NCI-H774 (cell line): Measurements from ENCODE around the gene TP53.

Experiments
- DNase-seq: peaks from one replicate; lab custom pipeline; 2025; lab: John Stamatoyannopoulos, UW

The TP53 gene

GRCh38 chr17:7706631-7707354 is 19.5 kb upstream of the TP53 start:
- DNase-seq, result no peak

- DNase-seq, result no peak
Measured at GRCh38 chr17:7705269-7706255, 18.3 kb upstream of the TP53 start.

GRCh38 chr17:7704601-7705268 is 17.4 kb upstream of the TP53 start, which contains the start of gene EFNB3:
EFNB3 (plus strand) TSS chr17:7705202; CDS start chr17:7705599, 397 bp downstream.
- no peak for DNase-seq

GRCh38 chr17:7703584-7704479 is 16.5 kb upstream of the TP53 start:
- DNase-seq, result no peak

GRCh38 chr17:7702776-7703175 is 15.5 kb upstream of the TP53 start:
- no peak for DNase-seq

GRCh38 chr17:7701681-7702080 is 14.4 kb upstream of the TP53 start:
- no peak for DNase-seq

- DNase-seq, result no peak
Measured at GRCh38 chr17:7700510-7700909, 13.2 kb upstream of the TP53 start.

- no peak for DNase-seq
Measured at GRCh38 chr17:7697828-7698588, 10.7 kb upstream of the TP53 start.

GRCh38 chr17:7695586-7695985 is 8.3 kb upstream of the TP53 start:
- no peak for DNase-seq

- no peak for DNase-seq
Measured at GRCh38 chr17:7688808-7689316, 1.6 kb upstream of the TP53 start.

- DNase-seq, result peak; percentile 82
Measured at GRCh38 chr17:7687908-7688807, 868 bp upstream of the TP53 start, which contains the start of gene WRAP53. WRAP53 (plus strand) TSS chr17:7688477; CDS start chr17:7688649, 172 bp downstream.

GRCh38 chr17:7686222-7687071 is 843 bp downstream of the TP53 start:
- DNase-seq, result peak; percentile 63

- peak; percentile 77 for DNase-seq
Measured at GRCh38 chr17:7685533-7686221, 1.6 kb downstream of the TP53 start.

- DNase-seq, result no peak
Measured at GRCh38 chr17:7684851-7685532, 2.3 kb downstream of the TP53 start.

GRCh38 chr17:7677388-7678067 is 9.8 kb downstream of the TP53 start:
- no peak for DNase-seq

- no peak for DNase-seq
Measured at GRCh38 chr17:7676533-7676932, 10.8 kb downstream of the TP53 start.
